Measurements from ENCODE around the gene ARL15. TPM values are rescaled to one million over a fixed set of nuclear protein-coding genes. Genes with fewer than 3 reads are reported as not detected.

The ARL15 gene
- total RNA-seq, 3 donors from 2014 or later: 5.4 to 6.3 (median 6.1) TPM

GRCh38 chr5:54305737-54306136, 4.6 kb downstream of the ARL15 start:
- Mint-ChIP-seq H3K9me3 (no peaks in the 10 kb centered on the region), H3K4me3 (no peak overlapping the region), H3K36me3 (ENCODE audit: insufficient read depth) (no peaks in the 10 kb centered on the region), H3K27me3 (ENCODE audit: low read depth) (no peaks in the 10 kb centered on the region), H3K4me1 (ENCODE audit: low read depth) (peaks cover 29% of the 10 kb centered on the region)
- ATAC-seq: no peak
- DNase-seq: no peak

GRCh38 chr5:54304040-54304439, 6.3 kb downstream of the ARL15 start:
- H3K36me3 Mint-ChIP-seq (ENCODE audit: insufficient read depth): peaks cover 2% of the 10 kb centered on the region
- peaks cover 28% of the 10 kb centered on the region for H3K4me1 Mint-ChIP-seq (ENCODE audit: low read depth)

GRCh38 chr5:54302267-54302687, 8.1 kb downstream of the ARL15 start:
- peaks cover 2% of the 10 kb centered on the region for H3K36me3 Mint-ChIP-seq (ENCODE audit: insufficient read depth)
- no peaks in the 10 kb centered on the region for H3K27me3 Mint-ChIP-seq (ENCODE audit: low read depth)
- no peak for ATAC-seq
- no peak overlapping the region for H3K4me3 Mint-ChIP-seq
- peaks cover 31% of the 10 kb centered on the region for H3K4me1 Mint-ChIP-seq (ENCODE audit: low read depth)
- no peaks in the 10 kb centered on the region for H3K9me3 Mint-ChIP-seq
- DNase-seq: no peak

More at GRCh38 chr5:54304040-54304439, 6.3 kb downstream of the ARL15 start:
- Mint-ChIP-seq H3K4me3 (no peak overlapping the region), H3K27me3 (ENCODE audit: low read depth) (no peaks in the 10 kb centered on the region), H3K9me3 (no peaks in the 10 kb centered on the region)
- DNase-seq (no peak), ATAC-seq (no peak)

- Mint-ChIP-seq H3K9me3 (no peaks in the 10 kb centered on the region), H3K36me3 (ENCODE audit: insufficient read depth) (peaks cover 2% of the 10 kb centered on the region), H3K27me3 (ENCODE audit: low read depth) (no peaks in the 10 kb centered on the region), H3K4me1 (ENCODE audit: low read depth) (peaks cover 28% of the 10 kb centered on the region), H3K4me3 (no peak overlapping the region)
- ATAC-seq: no peak
- no peak for DNase-seq
Observed at GRCh38 chr5:54301849-54302248, 8.5 kb downstream of the ARL15 start.

DNA sequence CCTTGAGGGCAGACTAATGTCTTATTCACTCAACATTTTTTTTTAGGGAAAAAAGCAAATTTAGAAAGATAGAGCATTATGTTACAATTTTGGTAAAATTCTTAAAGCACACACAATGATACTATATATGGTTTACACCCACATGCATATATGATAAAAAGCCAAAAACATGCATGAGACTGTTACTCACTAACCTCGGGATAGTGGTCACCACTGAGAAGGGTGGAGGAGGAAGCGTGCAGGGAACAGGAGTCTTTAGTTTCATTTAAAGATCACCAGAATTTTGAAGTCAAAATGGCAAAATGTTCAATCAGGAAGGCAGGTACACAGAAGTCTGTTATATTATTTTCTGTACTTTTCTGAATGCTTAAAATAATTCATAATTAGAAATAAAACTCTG, 9.2 kb downstream of the ARL15 start:
- Mint-ChIP-seq H3K27me3 (ENCODE audit: low read depth) (no peaks in the 10 kb centered on the region), H3K36me3 (ENCODE audit: insufficient read depth) (peaks cover 2% of the 10 kb centered on the region), H3K9me3 (no peaks in the 10 kb centered on the region), H3K4me1 (ENCODE audit: low read depth) (peaks cover 26% of the 10 kb centered on the region), H3K4me3 (no peak overlapping the region)
- no peak for ATAC-seq
- DNase-seq: no peak

DNA sequence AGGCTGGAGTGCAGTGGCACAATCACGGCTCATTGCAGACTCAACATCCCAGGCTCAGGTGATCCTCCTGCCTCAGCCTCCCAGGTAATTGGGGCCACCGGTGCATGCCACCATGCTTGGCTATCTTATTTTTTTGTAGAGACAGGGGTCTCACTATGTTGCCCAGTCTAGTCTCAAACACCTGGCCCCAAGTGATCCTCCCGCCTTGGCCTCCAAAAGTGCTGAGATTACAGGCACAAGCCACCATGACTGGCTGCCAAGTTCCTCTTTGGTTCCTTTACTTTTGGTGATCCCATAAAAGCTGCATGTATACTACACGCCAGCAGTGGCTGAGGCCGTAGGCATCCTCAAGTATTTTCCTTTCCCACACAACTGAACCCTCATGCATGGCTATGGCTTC, 11.4 kb downstream of the ARL15 start:
- no peak for ATAC-seq
- Mint-ChIP-seq H3K27me3 (ENCODE audit: low read depth) (no peaks in the 10 kb centered on the region), H3K9me3 (no peaks in the 10 kb centered on the region), H3K4me1 (ENCODE audit: low read depth) (peaks cover 33% of the 10 kb centered on the region), H3K4me3 (no peak overlapping the region), H3K36me3 (ENCODE audit: insufficient read depth) (peaks cover 2% of the 10 kb centered on the region)
- no peak for DNase-seq

DNA sequence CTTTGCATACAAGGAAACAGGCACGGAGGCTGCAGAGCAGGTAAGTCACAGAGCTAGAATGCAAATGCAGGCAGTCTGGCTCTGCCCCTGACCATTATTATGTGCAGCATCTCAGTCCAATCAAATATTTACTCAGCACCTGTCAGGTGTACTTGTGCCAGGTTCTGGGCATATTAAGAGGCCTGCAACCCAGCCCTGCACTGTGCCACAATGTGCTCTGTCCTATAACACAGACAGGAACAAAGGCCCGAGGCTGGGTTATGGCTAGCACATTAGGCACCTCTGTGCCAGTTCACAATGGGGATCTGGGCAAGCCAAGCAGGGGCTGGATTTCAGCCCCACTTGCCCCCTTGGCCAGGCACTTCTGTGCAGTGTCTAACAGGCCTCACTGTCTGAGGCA, 14.0 kb downstream of the ARL15 start:
- no peaks in the 10 kb centered on the region for H3K9me3 Mint-ChIP-seq
- H3K36me3 Mint-ChIP-seq (ENCODE audit: insufficient read depth): peaks cover 2% of the 10 kb centered on the region

DNA sequence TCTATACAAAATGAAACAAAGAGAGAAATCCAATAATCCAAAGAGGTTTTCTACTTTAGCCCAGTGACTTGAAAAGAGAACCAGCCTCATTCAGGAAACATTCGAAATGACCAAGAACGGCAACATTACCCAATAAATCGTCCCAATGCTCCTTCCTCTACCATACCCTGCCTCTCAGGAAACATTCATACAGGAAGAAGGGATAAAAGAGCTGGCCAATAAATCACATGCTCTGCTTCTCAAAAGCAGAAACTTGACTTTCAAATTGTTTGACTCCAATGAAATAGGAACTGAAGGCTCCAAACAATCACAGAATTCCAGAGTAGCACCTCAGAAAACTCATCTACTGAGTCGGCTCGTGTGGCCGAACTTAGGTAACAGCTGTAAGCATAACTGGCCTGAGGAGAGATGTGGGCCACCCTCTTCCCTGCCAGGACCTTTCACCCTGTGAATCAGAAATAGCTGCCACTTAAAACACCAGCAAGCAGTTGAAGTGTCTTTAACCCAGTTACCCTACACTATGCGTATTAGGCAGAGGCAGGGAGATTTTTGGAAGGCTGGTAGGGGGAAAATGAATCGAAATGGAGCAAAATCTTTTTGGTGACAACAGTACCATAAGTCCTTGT, 14.6 kb downstream of the ARL15 start:
- Mint-ChIP-seq H3K9me3 (no peaks in the 10 kb centered on the region), H3K4me3 (no peak overlapping the region), H3K27me3 (ENCODE audit: low read depth) (no peaks in the 10 kb centered on the region), H3K4me1 (ENCODE audit: low read depth) (peaks cover 28% of the 10 kb centered on the region), H3K36me3 (ENCODE audit: insufficient read depth) (peaks cover 2% of the 10 kb centered on the region)
- ATAC-seq (no peak), DNase-seq (no peak)

More for the DNA sequence above, 14.0 kb downstream of the ARL15 start:
- DNase-seq: no peak
- H3K4me3 Mint-ChIP-seq: no peak overlapping the region
- H3K27me3 Mint-ChIP-seq (ENCODE audit: low read depth): no peaks in the 10 kb centered on the region
- H3K4me1 Mint-ChIP-seq (ENCODE audit: low read depth): peaks cover 34% of the 10 kb centered on the region
- ATAC-seq: no peak

GRCh38 chr5:54294097-54294667, 16.2 kb downstream of the ARL15 start:
- H3K36me3 Mint-ChIP-seq (ENCODE audit: insufficient read depth): no peaks in the 10 kb centered on the region
- H3K9me3 Mint-ChIP-seq: no peaks in the 10 kb centered on the region
- H3K4me3 Mint-ChIP-seq: no peak overlapping the region
- ATAC-seq (no peak), DNase-seq (no peak)
- peaks cover 26% of the 10 kb centered on the region for H3K4me1 Mint-ChIP-seq (ENCODE audit: low read depth)
- no peaks in the 10 kb centered on the region for H3K27me3 Mint-ChIP-seq (ENCODE audit: low read depth)

DNA sequence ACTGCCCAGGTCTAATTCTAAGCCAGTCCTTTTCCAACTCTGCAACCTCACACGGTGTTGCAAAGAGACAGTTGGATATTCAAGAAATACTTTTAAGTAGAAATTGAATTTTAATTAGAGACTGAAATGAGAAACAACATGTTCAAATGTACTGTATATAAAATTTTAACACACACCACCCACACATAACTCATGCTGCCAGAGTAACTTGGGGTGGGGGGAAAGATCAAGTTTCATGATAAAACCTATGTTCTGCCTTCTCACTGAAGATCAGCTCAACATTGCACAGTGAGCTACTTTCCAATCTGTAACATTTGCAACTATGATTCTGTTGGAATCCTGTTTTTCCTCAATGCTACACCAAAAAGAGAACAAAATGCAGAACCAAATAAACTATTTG, 17.5 kb downstream of the ARL15 start:
- Mint-ChIP-seq H3K27me3 (ENCODE audit: low read depth) (no peaks in the 10 kb centered on the region), H3K36me3 (ENCODE audit: insufficient read depth) (peaks cover 2% of the 10 kb centered on the region), H3K4me1 (ENCODE audit: low read depth) (peaks cover 19% of the 10 kb centered on the region), H3K9me3 (no peaks in the 10 kb centered on the region), H3K4me3 (no peak overlapping the region)
- ATAC-seq: no peak
- DNase-seq: no peak

- H3K9me3 Mint-ChIP-seq: peaks cover 4% of the 10 kb centered on the region
- no peak overlapping the region for H3K4me3 Mint-ChIP-seq
- H3K27me3 Mint-ChIP-seq (ENCODE audit: low read depth): no peaks in the 10 kb centered on the region
- peaks cover 2% of the 10 kb centered on the region for H3K36me3 Mint-ChIP-seq (ENCODE audit: insufficient read depth)
- no peak for ATAC-seq
- peaks cover 15% of the 10 kb centered on the region for H3K4me1 Mint-ChIP-seq (ENCODE audit: low read depth)
- DNase-seq: no peak
Observed at GRCh38 chr5:54291498-54291897, 18.9 kb downstream of the ARL15 start.

DNA sequence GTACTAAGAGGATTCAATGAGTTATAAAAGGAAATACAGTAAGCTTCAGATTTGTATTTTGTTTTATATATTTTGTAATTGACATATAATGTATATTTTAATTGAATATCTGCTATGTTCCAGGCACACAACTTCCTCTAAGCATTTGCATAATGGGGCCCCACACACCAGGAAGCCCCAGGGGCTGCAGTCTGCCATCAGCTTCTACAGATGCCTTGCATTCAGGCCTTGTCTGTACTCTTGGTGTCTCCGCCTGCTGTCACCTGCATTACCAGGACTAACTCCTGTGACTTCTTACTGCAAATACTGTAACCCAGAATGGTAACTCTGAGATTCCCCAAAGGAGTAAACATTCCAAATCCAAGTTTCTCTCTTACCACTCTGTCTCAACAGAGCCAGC, 20.6 kb downstream of the ARL15 start:
- Mint-ChIP-seq H3K4me3 (no peak overlapping the region), H3K9me3 (peaks cover 8% of the 10 kb centered on the region), H3K27me3 (ENCODE audit: low read depth) (no peaks in the 10 kb centered on the region), H3K36me3 (ENCODE audit: insufficient read depth) (peaks cover 4% of the 10 kb centered on the region), H3K4me1 (ENCODE audit: low read depth) (peaks cover 5% of the 10 kb centered on the region)
- ATAC-seq: no peak
- DNase-seq: no peak

DNA sequence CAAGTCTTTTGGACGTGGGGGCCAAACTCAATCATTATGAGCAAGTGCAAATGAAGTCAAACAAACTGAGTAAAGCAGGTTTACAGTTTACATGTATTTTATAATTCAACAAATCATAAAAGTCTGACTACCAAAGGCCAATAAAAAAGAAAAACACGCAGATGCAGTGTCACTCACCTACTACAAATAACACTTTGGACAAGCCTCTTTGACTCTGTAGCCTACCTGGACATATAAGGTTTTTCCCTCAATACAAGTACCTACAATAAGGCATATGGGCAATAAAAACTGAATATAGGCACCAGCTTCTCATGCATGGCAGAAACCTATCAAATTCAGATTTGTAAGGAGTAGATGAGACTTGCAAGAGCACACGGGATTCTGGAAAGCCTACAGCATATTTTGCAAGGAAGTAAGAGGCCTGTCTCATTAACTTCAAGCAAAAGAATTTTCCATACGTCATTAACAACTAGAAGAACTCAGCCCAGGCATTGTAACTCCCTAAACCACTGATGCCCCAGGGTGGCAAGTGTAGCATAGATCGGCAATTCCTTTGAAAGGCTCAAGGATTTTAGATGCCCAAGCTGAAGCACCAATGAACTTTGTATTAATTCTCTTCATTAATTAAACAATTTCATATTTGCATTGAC, 21.7 kb downstream of the ARL15 start:
- no peaks in the 10 kb centered on the region for H3K27me3 Mint-ChIP-seq (ENCODE audit: low read depth)
- no peak for DNase-seq
- peaks cover 3% of the 10 kb centered on the region for H3K4me1 Mint-ChIP-seq (ENCODE audit: low read depth)
- peaks cover 8% of the 10 kb centered on the region for H3K9me3 Mint-ChIP-seq
- no peak overlapping the region for H3K4me3 Mint-ChIP-seq
- peaks cover 8% of the 10 kb centered on the region for H3K36me3 Mint-ChIP-seq (ENCODE audit: insufficient read depth)
- ATAC-seq: no peak

DNA sequence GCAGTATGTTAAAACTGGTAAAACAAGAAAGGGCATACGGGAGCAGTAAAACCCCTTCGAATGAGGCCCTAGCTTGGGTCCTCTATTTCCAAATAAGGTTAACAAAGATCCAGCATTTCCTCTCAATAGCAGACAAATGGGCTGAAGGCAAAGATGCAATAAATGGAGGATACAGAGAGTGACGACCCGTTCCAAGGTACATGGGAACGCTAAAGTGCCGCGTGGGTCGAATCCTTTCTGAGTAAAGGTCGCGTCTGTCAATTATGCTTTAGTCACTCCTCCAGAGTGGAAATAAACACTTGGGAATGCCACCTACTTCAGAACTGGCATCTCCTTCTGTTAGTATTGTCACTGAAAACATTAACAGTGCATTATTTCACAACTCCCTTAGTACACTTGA, 24.7 kb downstream of the ARL15 start:
- H3K27me3 Mint-ChIP-seq (ENCODE audit: low read depth): no peaks in the 10 kb centered on the region
- peaks cover 15% of the 10 kb centered on the region for H3K36me3 Mint-ChIP-seq (ENCODE audit: insufficient read depth)
- no peak for ATAC-seq

DNA sequence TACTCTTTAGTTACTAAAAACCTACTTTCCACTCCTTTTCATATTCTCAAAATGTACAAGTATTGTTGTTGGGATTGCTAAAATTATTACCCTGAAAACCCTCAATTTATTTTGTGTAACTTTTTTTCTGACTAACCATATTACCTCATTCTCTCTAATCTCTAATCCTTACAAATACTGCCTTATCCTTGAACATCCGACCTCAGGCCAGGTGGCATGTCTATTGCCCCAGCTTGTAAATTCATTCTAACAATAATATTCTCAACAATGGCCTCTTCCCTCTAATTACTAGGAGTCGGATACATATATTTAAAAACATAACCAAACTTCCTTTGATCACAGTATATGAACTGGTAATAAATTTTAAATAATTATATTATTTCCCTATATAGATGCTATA, 25.8 kb downstream of the ARL15 start:
- ATAC-seq (no peak), DNase-seq (no peak)
- H3K9me3 Mint-ChIP-seq: peaks cover 11% of the 10 kb centered on the region
- H3K4me1 Mint-ChIP-seq (ENCODE audit: low read depth): no peaks in the 10 kb centered on the region
- H3K4me3 Mint-ChIP-seq: no peak overlapping the region
- peaks cover 24% of the 10 kb centered on the region for H3K36me3 Mint-ChIP-seq (ENCODE audit: insufficient read depth)
- H3K27me3 Mint-ChIP-seq (ENCODE audit: low read depth): no peaks in the 10 kb centered on the region

More for the DNA sequence above, 24.7 kb downstream of the ARL15 start:
- DNase-seq: no peak
- Mint-ChIP-seq H3K4me1 (ENCODE audit: low read depth) (peaks cover 3% of the 10 kb centered on the region), H3K9me3 (peaks cover 11% of the 10 kb centered on the region), H3K4me3 (no peak overlapping the region)

Data from activated T-cell treated with anti-CD3 and anti-CD28 coated beads, Interleukin-2, amount 50 U/mL, for 4 hours (primary cell).